Measurements from ENCODE around the gene VSTM2B. TPM values are rescaled to one million over a fixed set of nuclear protein-coding genes. Genes with fewer than 3 reads are reported as not detected.

Gene VSTM2B
- total and polyA plus RNA-seq, 2 of the 13 experiments (the other 11 are each of a cell fraction or from before 2014, with no cell fraction given) = not detected

DNA sequence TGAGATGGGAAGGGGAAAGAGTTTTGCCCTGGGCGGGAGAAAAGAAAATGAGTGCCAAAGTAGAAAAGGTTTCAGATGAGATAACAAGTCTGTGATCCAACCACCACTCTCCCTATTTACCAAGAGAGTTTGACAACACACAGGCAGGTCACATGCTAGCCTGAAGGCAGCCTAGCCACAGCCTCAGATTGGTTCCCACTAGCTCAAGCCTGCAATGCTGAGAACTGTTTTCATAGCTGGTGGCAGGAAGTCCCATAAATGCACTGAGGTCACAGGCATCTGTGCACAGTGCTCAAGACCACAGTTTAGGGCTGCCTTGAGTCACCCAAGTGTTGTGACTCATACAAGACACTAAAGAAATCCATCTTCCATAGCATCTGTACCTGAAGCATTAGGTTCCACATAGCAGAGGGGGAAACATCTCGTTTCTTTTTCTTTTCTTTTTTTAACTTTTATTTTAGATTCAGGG, 61.8 kb downstream of the VSTM2B start:
- ATAC-seq (no peak), DNase-seq (ENCODE audit: low spot score) (no peak), FAIRE-seq (no peak)
- no peak for TF ChIP-seq TOPORS (CRISPR knock-in tag; IDR thresholded peaks at IDR 0.05)
- TF ChIP-seq ZBTB21 (CRISPR knock-in tag; IDR thresholded peaks at IDR 0.05) = no peak
- no peak for TF ChIP-seq SMC3 (IDR thresholded peaks at IDR 0.05; ENCODE audit: low read length)
- TF ChIP-seq MEF2D (CRISPR knock-in tag; IDR thresholded peaks at IDR 0.05) = no peak
- TF ChIP-seq ATF7 (IDR thresholded peaks at IDR 0.05) = no peak
- TF ChIP-seq ATF7 (CRISPR knock-in tag; IDR thresholded peaks at IDR 0.05) = no peak
- no peak for TF ChIP-seq NFYB (CRISPR knock-in tag; IDR thresholded peaks at IDR 0.05)
- TF ChIP-seq TCF7L2 (IDR thresholded peaks at IDR 0.05; ENCODE audit: low read depth, low read length) = no peak
- TF ChIP-seq EED (CRISPR knock-in tag; IDR thresholded peaks at IDR 0.05) = no peak
- no peak for TF ChIP-seq MEIS2 (CRISPR knock-in tag; IDR thresholded peaks at IDR 0.05)
- TF ChIP-seq MATR3 (CRISPR knock-in tag; IDR thresholded peaks at IDR 0.05) = no peak
- no peak for TF ChIP-seq U2AF2 (IDR thresholded peaks at IDR 0.05; ENCODE audit: low read depth, low read length)
- no peak for TF ChIP-seq LCORL (IDR thresholded peaks at IDR 0.05)
- TF ChIP-seq LCORL (CRISPR knock-in tag; IDR thresholded peaks at IDR 0.05) = no peak
- TF ChIP-seq ZNF331 (CRISPR knock-in tag; IDR thresholded peaks at IDR 0.05) = no peak
- TF ChIP-seq BHLHE40 (IDR thresholded peaks at IDR 0.05; ENCODE audit: low read length) = no peak
- TF ChIP-seq ZSCAN30 (CRISPR knock-in tag; IDR thresholded peaks at IDR 0.05) = no peak
- no peak for TF ChIP-seq ZBTB20 (CRISPR knock-in tag; IDR thresholded peaks at IDR 0.05; ENCODE audit: borderline replicate concordance, low read depth)
- no peak for TF ChIP-seq ZNF367 (CRISPR knock-in tag; IDR thresholded peaks at IDR 0.05; ENCODE audit: borderline replicate concordance)
- TF ChIP-seq ATF7-NPFF (CRISPR knock-in tag; IDR thresholded peaks at IDR 0.05; ENCODE audit: low read depth) = no peak
- TF ChIP-seq ZBTB2 (CRISPR knock-in tag; IDR thresholded peaks at IDR 0.05; ENCODE audit: low read depth) = no peak
- H3K79me2 ChIP-seq (ENCODE audit: insufficient read depth, low read length) = no peaks in the 10 kb centered on the region
- H3K4me1 ChIP-seq (ENCODE audit: insufficient read depth, low read length) = no peaks in the 10 kb centered on the region
- H3K9me3 ChIP-seq (ENCODE audit: low read length) = no peaks in the 10 kb centered on the region
- WGBS (ENCODE audit: low lambda C conversion rate) = 0% methylated on average over 2 of the region's 2 CpGs
- intact Hi-C loops (cut with micrococcal nuclease; ENCODE audit: unreplicated experiment) = no loop called here
- H3K4me3 ChIP-seq (replicated peaks in 1 of 3; ENCODE audit: insufficient read depth in 1 of 3, low read depth in 2 of 3, low read length in 3 of 3) = no peak overlapping the region
- peaks cover 0 to 13% of the 10 kb centered on the region in 2 experiments; a peak in 1 of 5 replicates for H3K27me3 ChIP-seq (ENCODE audit: control insufficient read depth in 1 of 2, insufficient read depth in 2 of 2, low read length in 2 of 2)
- no peak overlapping the region for H3K9ac ChIP-seq (ENCODE audit: insufficient read depth, low read depth, low read length)
- in situ Hi-C loops (cut with HindIII; ENCODE audit: extremely low pct_ligation_motif_present, low pct_unique_long_range_greater_than_20kb) = no loop called here
- no peaks in the 10 kb centered on the region for H4K20me1 ChIP-seq (ENCODE audit: insufficient read depth, low read length)
- H3K4me2 ChIP-seq (ENCODE audit: low read depth, low read length) = no peak overlapping the region
- CTCF ChIA-PET (ENCODE audit: low intra/inter-chr PET ratio, low total read pairs) = no interaction called here
- H3K27ac ChIP-seq (ENCODE audit: extremely low read length, insufficient read depth, low read length) = no peak overlapping the region
- no peak overlapping the region for H2AFZ ChIP-seq (ENCODE audit: low read length)
- POLR2A ChIA-PET = no interaction called here
- BruUV-seq (replicated peaks) = no TSS peak
- H3K36me3 ChIP-seq (replicated peaks in 1 of 2; ENCODE audit: control insufficient read depth in 1 of 2, insufficient read depth in 2 of 2, low read length in 2 of 2) = no peaks in the 10 kb centered on the region
